Measurements from ENCODE around the gene PSEN1.

DNA sequence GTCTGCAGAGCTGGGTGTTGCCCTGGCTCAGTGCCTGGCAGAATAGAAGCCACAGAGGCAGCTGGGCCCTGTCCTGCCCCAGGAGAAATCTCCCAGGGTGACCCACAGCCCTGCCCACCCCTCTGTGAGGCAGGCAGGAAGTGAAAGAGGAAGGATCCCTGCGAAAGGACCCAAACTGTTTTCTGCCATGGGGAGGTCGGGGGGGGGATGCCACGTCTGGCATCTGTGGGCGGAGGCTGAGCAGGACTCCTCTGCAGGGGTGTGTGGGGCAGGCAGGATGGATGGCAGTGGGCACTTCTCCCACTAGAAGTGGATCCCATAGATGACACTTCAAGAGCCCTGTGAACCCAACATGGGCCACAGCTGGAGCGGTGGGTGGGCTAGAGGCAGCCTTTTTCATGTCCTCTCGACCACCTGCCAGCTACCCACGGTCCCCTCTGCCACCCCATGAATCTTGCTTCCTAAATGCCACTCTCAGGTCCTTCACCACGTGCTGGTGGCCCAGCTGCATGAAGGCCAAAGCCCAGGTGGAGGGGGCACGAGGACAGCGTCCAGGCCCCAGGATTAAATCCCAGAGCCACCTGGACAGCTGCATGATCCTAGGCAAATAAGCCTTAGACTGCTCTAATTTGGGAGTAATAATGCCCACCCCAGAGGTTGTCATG is 104.6 kb downstream of the PSEN1 start:
- TF ChIP-seq, protein P1, sequence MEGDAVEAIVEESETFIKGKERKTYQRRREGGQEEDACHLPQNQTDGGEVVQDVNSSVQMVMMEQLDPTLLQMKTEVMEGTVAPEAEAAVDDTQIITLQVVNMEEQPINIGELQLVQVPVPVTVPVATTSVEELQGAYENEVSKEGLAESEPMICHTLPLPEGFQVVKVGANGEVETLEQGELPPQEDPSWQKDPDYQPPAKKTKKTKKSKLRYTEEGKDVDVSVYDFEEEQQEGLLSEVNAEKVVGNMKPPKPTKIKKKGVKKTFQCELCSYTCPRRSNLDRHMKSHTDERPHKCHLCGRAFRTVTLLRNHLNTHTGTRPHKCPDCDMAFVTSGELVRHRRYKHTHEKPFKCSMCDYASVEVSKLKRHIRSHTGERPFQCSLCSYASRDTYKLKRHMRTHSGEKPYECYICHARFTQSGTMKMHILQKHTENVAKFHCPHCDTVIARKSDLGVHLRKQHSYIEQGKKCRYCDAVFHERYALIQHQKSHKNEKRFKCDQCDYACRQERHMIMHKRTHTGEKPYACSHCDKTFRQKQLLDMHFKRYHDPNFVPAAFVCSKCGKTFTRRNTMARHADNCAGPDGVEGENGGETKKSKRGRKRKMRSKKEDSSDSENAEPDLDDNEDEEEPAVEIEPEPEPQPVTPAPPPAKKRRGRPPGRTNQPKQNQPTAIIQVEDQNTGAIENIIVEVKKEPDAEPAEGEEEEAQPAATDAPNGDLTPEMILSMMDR (IDR thresholded peaks at IDR 0.05) = no peak
- TF ChIP-seq POLR2A (IDR thresholded peaks at IDR 0.05) (no peak), EP300 (IDR thresholded peaks at IDR 0.05) (no peak)

Data from tibial nerve (tissue), 4 donors.